ENCODE data around the gene MYO3B.

- TF ChIP-seq CTCF (IDR thresholded peaks at IDR 0.05; ENCODE audit: low read depth, low read length) (no peak), EZH2phosphoT487 (IDR thresholded peaks at IDR 0.05; ENCODE audit: low read depth) (no peak)
These were observed 3.7 kb downstream of the MYO3B start for GRCh38 chr2:170181602-170182001.
